ENCODE measurements around the gene PLPP6. TPM values are rescaled to one million over a fixed set of nuclear protein-coding genes. Genes with fewer than 3 reads are reported as not detected.

The PLPP6 gene
- total and polyA plus RNA-seq, 2 of the 8 experiments (the other 6 are each of a cell fraction or from before 2014, with no cell fraction given), result 11.8 to 13.3 TPM

GRCh38 chr9:4657426-4658159 lies 4.5 kb upstream of the PLPP6 start:
- H4K91ac ChIP-seq (replicated peaks; ENCODE audit: insufficient read length, low read length), result no peak overlapping the region
- no peak overlapping the region for H4K5ac ChIP-seq (ENCODE audit: insufficient read length, low read depth, low read length)
- ChIA-PET CTCF (ENCODE audit: partially characterized antibody) (interaction anchor here (0.5 to 1.2 kb wide), 3 partner anchors 53 to 158 kb away, joined by 3 to 4 read pairs (median 3); no protein-coding TSS in a partner anchor), POLR2A (ENCODE audit: partially characterized antibody) (interaction anchor here (0.7 to 2.1 kb wide), 3 partner anchors 9 to 135 kb away, joined by 3 to 5 read pairs (median 4); partner anchors contain the start of genes RCL1 and SPATA6L)
- no peak overlapping the region for H2BK12ac ChIP-seq (ENCODE audit: low read depth, low read length)
- 0 out of 2 replicates have a peak overlapping the region, but pooled peaks have one; percentile 13 for H2AFZ ChIP-seq (ENCODE audit: low read length)
- no peaks in the 10 kb centered on the region for H3K79me2 ChIP-seq (ENCODE audit: control insufficient read depth in 1 of 2, insufficient read depth in 2 of 2, low read length in 2 of 2)
- peaks cover 0 to 4% (median 0%) of the 10 kb centered on the region in 4 experiments; a peak in 1 of 7 replicates for H3K4me1 ChIP-seq (replicated peaks in 1 of 4; ENCODE audit: control insufficient read depth in 3 of 4, insufficient read depth in 4 of 4, low read length in 3 of 4)
- H4K8ac ChIP-seq (ENCODE audit: extremely low read depth, insufficient read depth, low read length), result no peak overlapping the region
- H2BK120ac ChIP-seq (replicated peaks; ENCODE audit: low read depth, low read length), result no peak overlapping the region
- no peaks in the 10 kb centered on the region for H3K9me3 ChIP-seq (ENCODE audit: insufficient read depth in 2 of 2, low read depth in 1 of 2, low read length in 1 of 2)
- H3K4me2 ChIP-seq (ENCODE audit: insufficient read depth in 1 of 2, low read depth in 2 of 2, low read length in 2 of 2), result no peak overlapping the region
- 82% methylated on average over 4 of the region's 4 CpGs; no CpG with 5 or more reads in 1 of the 2 experiments for WGBS, 2 experiments (ENCODE audit: extremely low coverage in 1 of 2, insufficient coverage in 1 of 2, insufficient read length in 1 of 2, insufficient replicate concordance in 2 of 2, low coverage in 1 of 2, low lambda C conversion rate in 2 of 2, missing lambda C conversion rate in 1 of 2)
- H4K20me1 ChIP-seq (replicated peaks in 1 of 2; ENCODE audit: control insufficient read depth in 1 of 2, insufficient read depth in 2 of 2, low read length in 2 of 2), result no peaks in the 10 kb centered on the region
- TF ChIP-seq CHD2 (IDR thresholded peaks at IDR 0.05; ENCODE audit: low read length), result no peak
- no peak for TF ChIP-seq KDM1A (IDR thresholded peaks at IDR 0.05; ENCODE audit: borderline replicate concordance, low read length)
- no peak for TF ChIP-seq SUZ12 (IDR thresholded peaks at IDR 0.05; ENCODE audit: low read length)
- no peak for TF ChIP-seq CBX5 (IDR thresholded peaks at IDR 0.05; ENCODE audit: low read depth, low read length)
- TF ChIP-seq ASH2L (IDR thresholded peaks at IDR 0.05; ENCODE audit: low read length), result no peak
- TF ChIP-seq JUN (IDR thresholded peaks at IDR 0.05; ENCODE audit: low read depth, low read length), result no peak
- H3K23ac ChIP-seq (ENCODE audit: insufficient read length), result no peak overlapping the region
- no peak overlapping the region for H3K27ac ChIP-seq (ENCODE audit: low read depth, low read length)
- H2BK20ac ChIP-seq (ENCODE audit: low read length), result no peak overlapping the region
- H3K18ac ChIP-seq (ENCODE audit: extremely low read depth, low read length), result no peak overlapping the region
- H3K27me3 ChIP-seq (replicated peaks in 1 of 4; ENCODE audit: control insufficient read depth in 3 of 4, extremely low read depth in 1 of 4, insufficient read depth in 3 of 4, low read length in 3 of 4), result no peaks in the 10 kb centered on the region
- no peak overlapping the region for H2BK5ac ChIP-seq (ENCODE audit: low read depth, low read length)
- peaks cover 4% of the 10 kb centered on the region; the same call in 1 of the 2 replicates for H3K23me2 ChIP-seq (ENCODE audit: low read depth, low read length)
- H3K14ac ChIP-seq (ENCODE audit: insufficient read length), result no peak overlapping the region
- no peaks in the 10 kb centered on the region for H3K36me3 ChIP-seq (ENCODE audit: control insufficient read depth in 2 of 4, insufficient read depth in 4 of 4, low read length in 3 of 4)
- H3K4ac ChIP-seq (replicated peaks; ENCODE audit: insufficient read length, low read depth, low read length), result no peak overlapping the region
- no peak overlapping the region for H3K56ac ChIP-seq (replicated peaks; ENCODE audit: insufficient read length, low read depth, low read length)
- H3K9ac ChIP-seq (replicated peaks in 1 of 4; ENCODE audit: extremely low read depth in 1 of 4, low read depth in 3 of 4, low read length in 3 of 4), result no peak overlapping the region
- no peak overlapping the region for H2AK5ac ChIP-seq (ENCODE audit: low read depth, low read length)
- H2BK15ac ChIP-seq (ENCODE audit: low read length), result no peak overlapping the region
- DNase-seq (ENCODE audit: low read depth in 1 of 2, low spot score in 2 of 2), result no peak
- no peak for FAIRE-seq
- no peak overlapping the region for H3K4me3 ChIP-seq (ENCODE audit: extremely low read depth in 1 of 4, insufficient read depth in 2 of 4, low read depth in 3 of 4, low read length in 4 of 4)
- peaks cover under 1% of the 10 kb centered on the region; the same call in 1 of the 2 replicates for H3K79me1 ChIP-seq (ENCODE audit: low read depth, low read length)

Data from H1 (cell line).